H9 (cell line): ENCODE measurements around the gene USP3. TPM values are rescaled to one million over a fixed set of nuclear protein-coding genes. Genes with fewer than 3 reads are reported as not detected.

Experiments
- DNase-seq: peaks from one replicate; pipeline ENCODE4 v3.0.0-alpha.2; 2017
- H2AFZ ChIP-seq: one replicate; pipeline ENCODE4 v1.6.1; 2013; ENCODE audit warnings: mild to moderate bottlenecking, low read length, control low read depth, moderate library complexity
- H2AK5ac ChIP-seq: 2 replicates; pipeline ENCODE4 v1.6.1; 2013; ENCODE audit warnings: low read length, control low read depth, mixed read lengths; ENCODE audit not compliant: insufficient read length
- H2BK120ac ChIP-seq: one replicate; pipeline ENCODE4 v1.6.1; 2013; ENCODE audit warnings: low read depth, mild to moderate bottlenecking, low read length, control low read depth, inconsistent platforms; ENCODE audit not compliant: poor library complexity, severe bottlenecking
- H2BK12ac ChIP-seq: 2 replicates; pipeline ENCODE4 v1.6.1; 2013; ENCODE audit warnings: low read length, control low read depth, mixed read lengths, low read depth; ENCODE audit not compliant: insufficient read length
- H2BK15ac ChIP-seq: 2 replicates; pipeline ENCODE4 v1.6.1; 2013; ENCODE audit warnings: low read depth, low read length, control low read depth
- H2BK20ac ChIP-seq: one replicate; pipeline ENCODE4 v1.6.1; 2013; ENCODE audit warnings: low read depth, mild to moderate bottlenecking, low read length, control low read depth, inconsistent platforms; ENCODE audit not compliant: poor library complexity, severe bottlenecking
- H2BK5ac ChIP-seq: 2 replicates; pipeline ENCODE4 v1.6.1; 2013; ENCODE audit warnings: low read length, control low read depth, mixed read lengths; ENCODE audit not compliant: insufficient read length
- H3K14ac ChIP-seq: 2 replicates; pipeline ENCODE4 v1.6.1; 2013; ENCODE audit warnings: low read length, control low read depth; ENCODE audit not compliant: insufficient read depth
- H3K18ac ChIP-seq: 2 replicates; pipeline ENCODE4 v1.6.1; 2013; ENCODE audit warnings: low read depth, mild to moderate bottlenecking, mixed read lengths, low read length, control low read depth; ENCODE audit not compliant: insufficient read length
- H3K23ac ChIP-seq: 2 replicates; pipeline ENCODE4 v1.6.1; 2013; ENCODE audit warnings: low read length, control low read depth, mixed read lengths, low read depth; ENCODE audit not compliant: insufficient read length
- H3K23me2 ChIP-seq: 2 replicates; pipeline ENCODE4 v1.6.1; 2013; ENCODE audit warnings: low read depth, mild to moderate bottlenecking, mixed read lengths, low read length, control low read depth; ENCODE audit not compliant: insufficient read length, poor library complexity, severe bottlenecking
- H3K27ac ChIP-seq: 2 replicates; pipeline ENCODE4 v1.5.1; 2013; ENCODE audit warnings: low read length, control low read depth, mixed read lengths, low read depth; ENCODE audit not compliant: insufficient read length
- H3K27me3 ChIP-seq: 2 replicates; pipeline ENCODE4 v1.6.1; 2013; ENCODE audit warnings: low read length, control low read depth, inconsistent platforms; ENCODE audit not compliant: insufficient read depth
- H3K4ac ChIP-seq: 2 replicates; pipeline ENCODE4 v1.6.1; 2013; ENCODE audit warnings: low read depth, mild to moderate bottlenecking, control low read depth, inconsistent platforms, low read length, moderate library complexity
- H3K4me1 ChIP-seq: 2 replicates; pipeline ENCODE4 v1.6.1; 2013; ENCODE audit warnings: low read length, control low read depth, inconsistent platforms; ENCODE audit not compliant: insufficient read depth
- H3K4me2 ChIP-seq: 2 replicates; pipeline ENCODE4 v1.6.1; 2013; ENCODE audit warnings: low read length, control low read depth, mixed read lengths; ENCODE audit not compliant: insufficient read length, insufficient read depth
- H3K56ac ChIP-seq: 2 replicates; pipeline ENCODE4 v1.6.1; 2013; ENCODE audit warnings: low read depth, mild to moderate bottlenecking, mixed read lengths, low read length, control low read depth; ENCODE audit not compliant: insufficient read length
- H3K79me1 ChIP-seq: 2 replicates; pipeline ENCODE4 v1.6.1; 2013; ENCODE audit warnings: low read depth, mild to moderate bottlenecking, moderate library complexity, low read length, control low read depth, inconsistent platforms; ENCODE audit not compliant: insufficient read depth, poor library complexity, severe bottlenecking
- H3K79me2 ChIP-seq: 2 replicates; pipeline ENCODE4 v1.6.1; 2013; ENCODE audit warnings: low read length, control low read depth, inconsistent platforms; ENCODE audit not compliant: insufficient read depth
- H3K9ac ChIP-seq: 2 replicates; pipeline ENCODE4 v1.6.1; 2013; ENCODE audit warnings: low read length, control low read depth, mixed read lengths; ENCODE audit not compliant: insufficient read length; ENCODE audit errors: extremely low read depth
- H3K9me3 ChIP-seq: one replicate; pipeline ENCODE4 v1.6.1; 2013; ENCODE audit warnings: low read depth, low read length, inconsistent platforms; ENCODE audit not compliant: control insufficient read depth
- H3T11ph ChIP-seq: one replicate; pipeline ENCODE4 v1.6.1; 2013; ENCODE audit warnings: mild to moderate bottlenecking, low read length, control low read depth, inconsistent platforms
- H4K20me1 ChIP-seq: one replicate; pipeline ENCODE4 v1.6.1; 2013; ENCODE audit not compliant: control insufficient read depth, insufficient read length, insufficient read depth
- H4K5ac ChIP-seq: 2 replicates; pipeline ENCODE4 v1.6.1; 2013; ENCODE audit warnings: low read depth, mild to moderate bottlenecking, mixed read lengths, low read length, control low read depth; ENCODE audit not compliant: insufficient read length
- H4K8ac ChIP-seq: replicated peaks from 2 replicates; pipeline ENCODE4 v1.6.1; 2013; ENCODE audit warnings: low read length, control low read depth, mixed read lengths, low read depth; ENCODE audit not compliant: insufficient read length
- H4K91ac ChIP-seq: 2 replicates; pipeline ENCODE4 v1.6.1; 2013; ENCODE audit warnings: low read depth, mild to moderate bottlenecking, moderate library complexity, mixed read lengths, low read length, control low read depth; ENCODE audit not compliant: insufficient read length
- H3K27ac Mint-ChIP-seq, 3 experiments: 2 replicates in 2 of 3; 3 replicates in 1 of 3; pipeline ENCODE4 v1.8.0; 2020 to 2021; ENCODE audit warnings: mixed read lengths in 3 of 3, mild to moderate bottlenecking in 1 of 3, moderate library complexity in 1 of 3
- H3K27me3 Mint-ChIP-seq: 2 replicates; pipeline ENCODE4 v1.8.0; 2021; ENCODE audit warnings: low read depth, mild to moderate bottlenecking, moderate library complexity, mixed read lengths
- H3K36me3 Mint-ChIP-seq, 3 experiments: 2 replicates in 2 of 3; 3 replicates in 1 of 3; pipeline ENCODE4 v1.8.0; 2020 to 2021; ENCODE audit warnings: low read depth in 3 of 3, mixed read lengths in 3 of 3; ENCODE audit not compliant: insufficient read depth in 1 of 3
- H3K4me1 Mint-ChIP-seq, 2 experiments: 2 replicates each; pipeline ENCODE4 v1.8.0; 2020; ENCODE audit warnings: mixed read lengths in 2 of 2
- H3K4me3 Mint-ChIP-seq, 2 experiments: 2 replicates in 1 of 2; 3 replicates in 1 of 2; pipeline ENCODE4 v1.8.0; 2020 to 2021; ENCODE audit warnings: mild to moderate bottlenecking in 2 of 2, mixed read lengths in 2 of 2, moderate library complexity in 1 of 2
- H3K9me3 Mint-ChIP-seq, 2 experiments: 2 replicates in 1 of 2; 3 replicates in 1 of 2; pipeline ENCODE4 v1.8.0; 2020; ENCODE audit warnings: mild to moderate bottlenecking in 2 of 2, mixed read lengths in 2 of 2, moderate library complexity in 1 of 2
- WGBS: extraction: QIAGEN DNeasy Blood & Tissue Kit; methylation state at CpG from one replicate; pipeline ENCODE4 v1.1.7; 2013; ENCODE audit warnings: missing lambda C conversion rate, low lambda C conversion rate, mixed read lengths; ENCODE audit not compliant: insufficient read length; ENCODE audit errors: extremely low coverage; 5-methylcytosine and 5-hydroxymethylcytosine counted together
- total RNA-seq: library from RNA; stranded (reverse); gene quantifications from 2 replicates; pipeline ENCODE4 v1.2.1, GENCODE V29; 2021
- TF ChIP-seq, protein P1 (sequence below): fragments of 200-600 bp; sonication (generic); conservative IDR thresholded peaks from 3 replicates; pipeline ENCODE4 v1.8.0; 2021; ENCODE audit warnings: antibody characterized with exemption, mild to moderate bottlenecking

USP3 gene
- total RNA-seq, 1 experiment from 2014 or later: 14.2 TPM

DNA sequence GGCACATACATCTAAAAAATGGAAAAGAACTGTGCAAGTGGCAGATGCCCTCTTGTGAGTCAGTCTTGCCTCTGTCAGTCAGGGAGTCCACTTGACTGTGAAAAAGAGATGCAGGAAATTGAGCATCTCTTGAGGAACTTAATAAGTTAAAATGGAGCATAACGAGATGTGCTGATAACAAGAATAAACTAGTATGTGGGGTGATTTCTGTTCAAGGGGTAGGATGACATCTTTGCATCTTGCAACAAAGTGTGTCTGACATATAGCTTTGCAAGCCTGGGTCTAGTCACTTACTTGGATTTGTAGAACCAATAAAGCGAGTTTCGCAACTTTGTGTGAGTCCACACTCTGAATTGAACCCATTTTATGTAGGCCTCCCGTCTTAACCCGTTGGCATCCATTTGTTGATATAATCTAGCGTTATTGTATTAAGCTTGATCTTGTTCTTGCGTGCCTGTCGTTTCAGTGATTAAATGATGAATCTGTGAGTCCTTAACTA is 2.2 kb downstream of the USP3 start:
- Histone ChIP-seq H3K9ac (no peak overlapping the region), H4K5ac (no peak overlapping the region), H3K18ac (no peak overlapping the region), H4K20me1 (no peaks in the 10 kb centered on the region), H2BK12ac (no peak overlapping the region), H2BK5ac (no peak overlapping the region), H3K79me1 (no peaks in the 10 kb centered on the region), H2AK5ac (no peak overlapping the region), H2BK120ac (no peak overlapping the region), H3K4me1 (peaks cover 9% of the 10 kb centered on the region; the same call in 1 of the 2 replicates), H3K23me2 (peaks cover 17% of the 10 kb centered on the region), H4K8ac (no peak overlapping the region), H3K23ac (no peak overlapping the region), H3K27ac (no peak overlapping the region), H3K56ac (no peak overlapping the region), H4K91ac (no peak overlapping the region), H3K4ac (no peak overlapping the region), H2BK15ac (no peak overlapping the region), H3K9me3 (no peaks in the 10 kb centered on the region), H2AFZ (no peak overlapping the region), H3K79me2 (no peaks in the 10 kb centered on the region), H3T11ph (no peak overlapping the region), H3K4me2 (no peak overlapping the region), H3K27me3 (peaks cover 33% of the 10 kb centered on the region), H3K14ac (no peak overlapping the region), H2BK20ac (no peak overlapping the region)
- Mint-ChIP-seq H3K27ac (no peak overlapping the region), H3K9me3 (peaks cover 0 to 5% of the 10 kb centered on the region in 2 experiments; a peak in 2 of 5 replicates), H3K36me3 (no peaks in the 10 kb centered on the region; a peak in 1 of 7 replicates), H3K27me3 (peaks cover 54% of the 10 kb centered on the region), H3K4me3 (peak overlapping the region in 1 of 2 experiments; percentile 93; a peak in 3 of 5 replicates), H3K4me1 (peaks cover 37 to 64% of the 10 kb centered on the region in 2 experiments)
- no CpG with 5 or more reads among the region's 8 CpGs for WGBS
- DNase-seq: no peak
- TF ChIP-seq, protein P1, sequence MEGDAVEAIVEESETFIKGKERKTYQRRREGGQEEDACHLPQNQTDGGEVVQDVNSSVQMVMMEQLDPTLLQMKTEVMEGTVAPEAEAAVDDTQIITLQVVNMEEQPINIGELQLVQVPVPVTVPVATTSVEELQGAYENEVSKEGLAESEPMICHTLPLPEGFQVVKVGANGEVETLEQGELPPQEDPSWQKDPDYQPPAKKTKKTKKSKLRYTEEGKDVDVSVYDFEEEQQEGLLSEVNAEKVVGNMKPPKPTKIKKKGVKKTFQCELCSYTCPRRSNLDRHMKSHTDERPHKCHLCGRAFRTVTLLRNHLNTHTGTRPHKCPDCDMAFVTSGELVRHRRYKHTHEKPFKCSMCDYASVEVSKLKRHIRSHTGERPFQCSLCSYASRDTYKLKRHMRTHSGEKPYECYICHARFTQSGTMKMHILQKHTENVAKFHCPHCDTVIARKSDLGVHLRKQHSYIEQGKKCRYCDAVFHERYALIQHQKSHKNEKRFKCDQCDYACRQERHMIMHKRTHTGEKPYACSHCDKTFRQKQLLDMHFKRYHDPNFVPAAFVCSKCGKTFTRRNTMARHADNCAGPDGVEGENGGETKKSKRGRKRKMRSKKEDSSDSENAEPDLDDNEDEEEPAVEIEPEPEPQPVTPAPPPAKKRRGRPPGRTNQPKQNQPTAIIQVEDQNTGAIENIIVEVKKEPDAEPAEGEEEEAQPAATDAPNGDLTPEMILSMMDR: no peak
